HG02763 (cell line): ENCODE data around the gene TPRA1.

Source experiments
- ATAC-seq: cut with Tn5 transposase; IDR thresholded peaks from one replicate; pipeline ENCODE4 v1.9.1; 2021; ENCODE audit warnings: mild to moderate bottlenecking, moderate library complexity; ENCODE audit not compliant: unreplicated experiment

TPRA1 gene

GRCh38 chr3:127566833-127567232 lies 23.7 kb downstream of the TPRA1 start:
- ATAC-seq = no peak

DNA sequence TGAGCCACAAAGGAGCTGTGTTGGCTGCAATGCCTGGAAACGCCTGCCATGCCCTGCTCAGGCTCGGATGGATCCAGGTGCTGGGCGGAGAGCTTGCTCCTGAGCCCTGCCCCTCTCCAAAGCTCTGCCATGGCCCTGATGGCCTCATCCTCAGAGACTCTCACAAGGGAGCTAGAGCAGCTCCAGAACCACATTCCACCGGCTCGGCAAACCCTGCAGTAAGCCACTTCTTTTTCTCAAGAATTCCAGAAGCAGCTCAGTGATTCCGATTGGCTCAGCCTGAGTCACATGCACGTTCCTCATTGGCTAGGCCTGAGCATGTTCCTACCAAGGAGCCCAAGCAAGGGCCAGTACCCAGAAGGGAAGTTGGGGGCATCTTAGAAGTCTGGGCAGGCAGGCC lies 24.8 kb downstream of the TPRA1 start:
- ATAC-seq = no peak

DNA sequence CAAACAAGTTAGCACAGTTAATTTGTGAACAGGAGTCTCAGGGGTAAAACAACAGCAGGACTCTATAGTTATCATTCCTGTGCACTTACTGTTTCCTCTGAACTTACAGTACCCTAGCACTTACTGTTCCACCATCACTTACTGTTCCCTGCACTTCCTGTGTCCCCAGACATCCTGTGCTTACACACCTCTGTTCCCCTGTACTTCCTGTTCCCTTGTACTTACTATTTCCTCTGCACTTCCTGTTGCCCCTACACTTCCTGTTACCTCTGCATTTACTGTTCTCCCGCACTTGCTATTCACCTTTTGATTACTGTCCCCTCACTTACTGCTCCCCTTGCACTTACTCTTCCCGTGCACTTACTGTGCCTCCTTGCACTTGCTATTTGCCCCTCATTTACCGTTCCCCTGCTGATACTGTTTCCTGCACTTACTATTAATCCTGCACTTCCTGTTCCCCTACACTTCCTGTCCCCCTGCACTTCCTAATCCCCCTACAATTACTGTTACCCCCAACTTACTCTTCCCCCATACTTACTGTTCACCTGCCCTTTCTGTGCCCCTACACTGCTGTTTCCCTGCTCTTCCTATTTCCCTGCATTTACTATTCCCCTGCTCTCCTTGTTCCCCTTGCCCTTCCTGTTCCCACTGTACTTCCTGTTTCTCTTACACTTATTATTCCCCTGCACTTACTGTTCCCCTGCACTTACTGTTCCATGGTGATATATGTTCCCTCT lies 30.3 kb downstream of the TPRA1 start:
- no peak for ATAC-seq

DNA sequence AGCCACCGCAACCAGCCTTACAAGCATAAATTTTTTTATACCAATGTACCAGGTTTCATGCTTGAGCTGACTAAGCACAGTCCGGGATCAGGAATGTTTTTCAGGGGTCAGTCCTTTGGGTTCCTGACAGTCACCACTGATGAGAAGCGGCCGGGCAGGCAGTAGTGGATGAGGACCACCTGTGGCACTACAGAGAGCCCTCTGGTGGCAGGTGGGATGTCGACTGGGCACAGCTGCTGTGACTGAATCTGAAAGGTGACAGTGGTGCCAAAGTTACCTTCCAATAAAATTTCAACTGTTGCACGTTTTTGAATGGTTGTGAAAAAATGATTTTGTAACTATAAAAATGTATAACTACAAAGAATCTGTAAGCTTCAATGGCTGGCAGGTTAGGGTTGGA lies 34.0 kb downstream of the TPRA1 start:
- no peak for ATAC-seq

DNA sequence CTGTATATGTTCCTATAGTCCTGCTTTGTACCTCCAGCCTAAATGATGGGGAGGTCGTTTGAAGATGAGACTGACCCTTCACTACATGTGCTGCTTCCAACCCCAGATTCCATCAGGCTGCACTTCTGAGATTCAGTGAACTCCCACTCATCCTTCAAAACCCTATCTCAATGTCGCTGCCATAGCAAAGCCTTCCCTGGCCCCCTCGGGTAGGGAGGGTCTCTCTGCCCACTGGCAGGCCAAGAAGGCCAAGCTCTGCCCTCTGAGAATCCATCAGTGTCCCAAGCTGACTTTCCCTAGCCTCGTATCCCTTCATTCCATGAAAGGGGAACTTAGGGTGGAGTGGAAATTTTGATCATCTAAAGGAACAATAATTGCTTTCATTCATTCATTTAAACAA lies 35.4 kb downstream of the TPRA1 start:
- no peak for ATAC-seq

- no peak for ATAC-seq
These were observed 38.5 kb downstream of the TPRA1 start for GRCh38 chr3:127552038-127552437.

DNA sequence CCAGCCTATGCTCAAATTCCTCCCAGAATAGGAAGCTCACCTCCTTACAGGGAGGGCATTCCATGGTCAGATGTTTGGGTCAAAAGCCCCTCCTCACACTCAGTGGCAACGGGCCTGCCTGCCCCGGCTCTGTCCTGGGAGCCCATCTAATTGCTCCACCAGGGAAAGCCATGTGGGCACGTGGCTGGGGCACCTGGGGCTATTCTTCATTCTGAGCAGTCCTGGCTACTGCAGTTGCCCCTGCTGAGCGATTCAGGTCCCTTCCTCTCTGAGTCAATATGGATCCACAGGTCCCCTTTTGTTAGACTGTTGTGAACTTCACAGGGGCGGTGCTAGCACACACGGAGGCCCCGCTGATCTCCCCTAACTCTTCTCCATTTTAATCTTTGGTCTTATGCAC lies 39.4 kb downstream of the TPRA1 start:
- ATAC-seq = no peak

GRCh38 chr3:127550468-127551157 lies 39.9 kb downstream of the TPRA1 start:
- no peak for ATAC-seq

- no peak for ATAC-seq
These were observed 40.6 kb downstream of the TPRA1 start for GRCh38 chr3:127549826-127550467.

DNA sequence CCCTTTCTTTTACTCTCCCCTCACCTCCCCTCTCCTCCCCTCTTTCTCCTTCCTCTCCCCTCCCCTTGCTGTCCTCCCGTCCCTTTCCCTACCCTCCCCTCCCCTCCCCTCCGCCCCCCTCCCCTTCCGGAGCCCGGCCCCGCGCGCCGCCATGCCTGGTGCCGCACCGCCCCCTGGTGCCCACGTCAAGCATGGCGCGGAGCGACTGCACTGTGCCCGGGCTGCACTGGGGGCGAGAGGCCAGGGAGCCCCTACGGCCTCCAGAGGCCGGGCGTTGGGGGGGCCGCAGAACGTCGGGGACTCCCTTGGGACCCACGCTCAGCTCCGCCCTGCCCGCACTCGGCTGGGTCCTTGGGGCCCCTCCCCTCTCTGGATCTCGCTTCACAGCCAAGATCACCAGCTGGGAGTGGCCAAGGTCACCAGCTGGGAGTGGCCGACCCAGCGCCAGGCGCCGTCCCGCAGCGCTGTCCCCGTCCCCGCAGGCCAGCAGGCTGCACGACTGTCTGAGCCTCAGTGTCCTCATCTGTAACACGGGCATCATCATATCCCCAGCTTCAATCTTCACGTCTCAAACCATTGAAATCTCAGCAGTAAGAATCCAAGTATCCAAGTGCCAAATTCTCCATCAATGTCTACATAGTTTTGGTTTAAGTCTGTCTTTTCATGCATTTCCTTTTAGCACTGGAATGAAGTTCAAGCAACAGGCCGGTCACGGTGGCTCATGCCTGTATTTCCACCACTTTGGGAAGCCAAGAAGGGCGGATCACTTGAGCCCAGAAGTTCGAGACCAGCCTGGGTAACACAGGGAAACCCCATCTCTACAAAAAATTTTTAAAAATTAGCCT lies 42.5 kb downstream of the TPRA1 start:
- ATAC-seq = no peak

DNA sequence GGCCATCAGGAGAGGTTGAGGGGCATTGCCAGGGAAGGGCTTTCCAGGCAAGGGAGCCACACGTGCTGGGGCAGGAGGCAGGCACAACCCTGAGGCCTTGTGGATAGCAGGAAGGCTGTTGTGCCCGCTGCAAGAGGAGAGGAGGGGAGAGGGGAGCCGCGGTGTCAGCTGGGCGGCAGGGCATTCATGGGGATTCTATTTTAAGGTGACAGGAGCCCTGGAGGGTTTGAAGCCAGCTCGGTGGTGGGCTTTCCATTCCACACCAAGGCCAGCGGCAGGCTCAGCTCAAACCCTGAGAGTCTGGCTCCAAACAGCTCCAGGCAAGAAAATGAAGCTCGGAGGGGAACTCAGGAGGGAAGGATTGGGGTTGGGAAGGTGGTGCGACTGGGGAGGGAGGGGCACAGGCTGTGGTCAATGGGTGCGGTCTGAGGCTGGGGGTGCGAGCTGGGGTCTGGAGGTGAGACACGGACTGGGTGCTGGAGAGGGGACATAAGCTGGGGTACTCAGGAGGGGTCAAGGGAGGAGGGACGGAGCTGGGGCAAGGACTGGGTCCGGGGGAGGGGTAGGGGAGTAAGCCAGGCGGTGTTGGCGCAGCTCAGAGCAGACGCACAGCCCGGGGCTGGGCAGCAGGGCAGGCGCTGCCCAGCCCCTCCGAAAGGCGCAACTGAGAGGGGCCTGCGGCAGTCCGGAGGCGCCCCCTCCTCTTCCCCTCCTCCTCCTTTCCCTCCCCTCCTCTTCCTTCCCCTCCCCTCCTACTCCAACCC lies 43.4 kb downstream of the TPRA1 start:
- no peak for ATAC-seq

- ATAC-seq = no peak
These were observed 44.0 kb downstream of the TPRA1 start for GRCh38 chr3:127546554-127546953.

GRCh38 chr3:127545711-127546457 lies 44.6 kb downstream of the TPRA1 start:
- ATAC-seq = no peak

DNA sequence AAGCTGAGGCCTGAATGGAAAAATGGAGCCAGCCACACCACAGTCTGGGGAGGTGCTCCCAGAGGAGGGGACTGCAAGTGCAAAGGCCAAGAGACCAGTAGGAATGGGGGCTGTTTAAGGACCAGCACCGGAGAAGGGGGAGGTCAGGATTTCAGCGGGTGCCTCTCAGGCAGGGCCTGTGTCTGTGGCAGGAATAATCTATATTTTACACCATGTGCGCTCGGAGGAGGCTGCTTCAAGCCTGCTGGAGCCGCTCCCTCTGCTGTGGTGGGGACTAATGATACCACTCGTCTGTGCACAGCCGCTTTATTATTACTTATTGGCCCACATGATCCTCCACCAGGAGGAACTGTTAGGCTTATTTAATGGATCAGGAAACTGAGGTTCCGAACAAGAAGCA lies 45.3 kb downstream of the TPRA1 start:
- no peak for ATAC-seq

DNA sequence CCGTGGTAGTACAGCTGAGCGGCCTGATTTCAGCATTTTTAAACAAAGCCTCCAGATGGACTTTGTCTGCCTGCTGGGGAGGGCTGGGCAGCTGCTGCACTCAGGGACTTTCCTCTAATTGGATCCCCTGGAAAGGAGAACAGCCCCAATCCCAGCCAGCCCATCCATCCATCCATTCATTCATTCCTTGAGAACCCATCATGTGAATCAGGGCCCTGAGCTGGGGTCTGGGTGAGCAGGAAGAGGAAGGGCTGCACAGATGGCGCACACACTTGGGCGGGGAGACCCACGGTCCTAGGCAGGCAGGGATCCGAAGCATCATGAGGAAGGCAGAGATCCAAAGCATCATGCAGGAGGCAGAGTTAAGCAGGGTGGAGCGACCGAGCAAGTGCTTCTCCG lies 45.7 kb downstream of the TPRA1 start:
- ATAC-seq = no peak

- ATAC-seq = no peak
These were observed 46.2 kb downstream of the TPRA1 start for GRCh38 chr3:127544192-127544802.

DNA sequence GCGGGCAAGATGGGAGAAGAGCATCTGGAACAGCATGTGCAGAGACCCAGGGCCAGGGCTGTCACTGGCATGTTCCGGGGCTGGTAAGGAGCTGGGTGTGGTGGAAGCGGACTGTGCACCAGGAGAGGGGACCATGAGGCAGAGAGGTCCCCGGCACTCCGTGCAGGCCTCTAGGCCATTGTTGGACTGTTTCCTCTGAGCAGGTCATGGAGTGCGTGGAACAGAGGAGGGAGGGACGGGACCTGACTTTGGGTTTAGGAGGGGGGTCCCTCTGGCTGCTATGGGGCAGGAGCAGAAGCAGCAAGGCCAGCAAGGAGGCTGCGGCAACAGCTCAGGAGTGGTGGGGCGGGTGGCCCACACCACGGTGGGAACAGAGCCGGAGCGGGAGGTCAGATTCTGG lies 47.1 kb downstream of the TPRA1 start:
- ATAC-seq = no peak

GRCh38 chr3:127542441-127542952 lies 48.0 kb downstream of the TPRA1 start:
- ATAC-seq = no peak

DNA sequence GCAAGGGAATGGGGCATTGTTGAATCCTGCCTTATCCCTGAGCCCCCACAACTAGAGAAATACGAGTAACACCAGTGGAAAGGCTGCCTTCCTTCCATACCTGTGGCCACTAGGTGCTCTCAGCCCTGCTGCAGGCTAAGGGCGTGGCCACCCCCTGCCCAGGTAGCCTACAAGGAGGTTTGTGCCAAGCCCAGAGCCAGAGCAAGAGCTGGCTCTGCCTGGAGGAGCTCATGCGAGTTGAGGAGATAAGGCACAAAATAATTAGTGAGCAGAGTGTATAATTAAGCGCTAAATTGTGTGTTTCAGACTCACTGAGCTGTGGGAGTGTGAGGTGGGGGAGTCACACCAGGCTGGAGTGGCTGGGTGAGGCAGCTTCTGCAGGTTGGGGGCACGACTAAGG lies 49.2 kb downstream of the TPRA1 start:
- ATAC-seq = no peak
